K562 (cell line): ENCODE measurements around the gene CCNY. TPM values are rescaled to one million over a fixed set of nuclear protein-coding genes. Genes with fewer than 3 reads are reported as not detected.

Experiments
- ARID3B ChIP-seq: fragments of 250-450 bp; sonication (Bioruptor Pico); IDR thresholded peaks from 2 replicates; pipeline ENCODE4 v1.4.0; 2020; ENCODE audit warnings: borderline replicate concordance
- ETV5 ChIP-seq: sonication (generic); formaldehyde crosslinking; IDR thresholded peaks from 2 replicates; pipeline ENCODE4 v1.4.0; 2020; ENCODE audit warnings: low read depth, mild to moderate bottlenecking, missing genetic modification reagents
- FOXK1 ChIP-seq: sonication (generic); formaldehyde crosslinking; IDR thresholded peaks from 2 replicates; pipeline ENCODE4 v1.8.0; 2022; ENCODE audit warnings: missing genetic modification reagents, mild to moderate bottlenecking, borderline replicate concordance
- FOXO4 ChIP-seq: fragments of 450-650 bp; formaldehyde crosslinking; IDR thresholded peaks from 2 replicates; pipeline ENCODE4 v1.4.0; 2020; ENCODE audit warnings: mild to moderate bottlenecking, moderate library complexity
- MEF2D ChIP-seq: conservative IDR thresholded peaks from 2 replicates; pipeline ENCODE4 v1.6.1; 2016; ENCODE audit warnings: low read depth, missing genetic modification characterization, missing compliant biosample characterization
- UBTF ChIP-seq, 2 experiments: IDR thresholded peaks; 2 replicates each; pipeline ENCODE4 v1.6.1; 2012; ENCODE audit warnings: improper control_type of control experiment in 2 of 2, low read depth in 2 of 2, low read length in 2 of 2, borderline replicate concordance in 1 of 2
- ZBTB9 ChIP-seq: fragments of 450-650 bp; formaldehyde crosslinking; IDR thresholded peaks from 2 replicates; pipeline ENCODE4 v1.4.0; 2020; ENCODE audit warnings: mild to moderate bottlenecking, moderate library complexity
- ZFP36 ChIP-seq: fragments of 150-350 bp; IDR thresholded peaks from 2 replicates; pipeline ENCODE4 v1.6.1; 2018; ENCODE audit warnings: low read length, low read depth; ENCODE audit not compliant: partially characterized antibody
- ZNF274 ChIP-seq: IDR thresholded peaks from 2 replicates; pipeline ENCODE4 v1.6.1; 2011; ENCODE audit warnings: low read depth, mild to moderate bottlenecking, low read length, moderate library complexity, borderline replicate concordance
- polyA plus RNA-seq, 8 experiments: library from polyadenylated mRNA; depleted of rRNA in 4 of 8; stranded (reverse) in 5 of 8; unstranded in 3 of 8; fragments of >200 nt; fragmentation: Nextera tagmentation in 2 of 8; fragmentation: Illumina TruSeq in 1 of 8; extraction: Ambion mirVana in 2 of 8; extraction: Trizol in 1 of 8; gene quantifications; 2 replicates each; pipeline versions ENCODE4 v1.2.1 to v1.2.3, GENCODE V29; 2011 to 2014; ENCODE audit warnings: inconsistent platforms in 1 of 8, missing spikeins in 1 of 8
- total RNA-seq, 7 experiments: library from RNA; depleted of rRNA in 6 of 7; stranded (reverse); fragments of >200 nt in 6 of 7; fragmentation: Illumina TruSeq in 2 of 7; extraction: Trizol in 2 of 7; gene quantifications; 2 replicates each; pipeline versions ENCODE4 v1.2.1 to v1.2.3, GENCODE V29; 2011 to 2021; ENCODE audit warnings: low replicate concordance in 1 of 7

CCNY gene
- total and polyA plus RNA-seq, 9 of the 15 experiments (the other 6 are each of a cell fraction or from before 2014, with no cell fraction given): 8.4 to 109 (median 38.6) TPM

GRCh38 chr10:35392482-35393228 lies 56.3 kb downstream of the CCNY start (continued):
- TF ChIP-seq FOXO4 (CRISPR knock-in tag) (no peak), ZNF274 (no peak), ARID3B (CRISPR knock-in tag) (no peak), ZBTB9 (0 out of 2 replicates have a peak, but pooled peaks have one; percentile 36), FOXK1 (CRISPR knock-in tag) (no peak), MEF2D (tag) (peak; percentile 39; the same call in 1 of the 2 replicates), UBTF (IDR thresholded peaks at IDR 0.05; ENCODE audit: borderline replicate concordance in 1 of 2, low read depth in 2 of 2, low read length in 2 of 2) (no peak), ETV5 (no peak), ZFP36 (no peak)
